Stimulated activated CD4-positive, alpha-beta T cell treated with anti-CD3 and anti-CD28 coated beads, Interleukin-15, amount 100 ng/mL, for 1 hour (primary cell): ENCODE measurements around the gene PDE6H.

Experiments
- DNase-seq, 2 donors: peaks; one replicate each; pipeline ENCODE4 v3.0.0-alpha.2; 2020; ENCODE audit warnings: low read depth in 1 of 2, low spot score in 1 of 2

The PDE6H gene

DNA sequence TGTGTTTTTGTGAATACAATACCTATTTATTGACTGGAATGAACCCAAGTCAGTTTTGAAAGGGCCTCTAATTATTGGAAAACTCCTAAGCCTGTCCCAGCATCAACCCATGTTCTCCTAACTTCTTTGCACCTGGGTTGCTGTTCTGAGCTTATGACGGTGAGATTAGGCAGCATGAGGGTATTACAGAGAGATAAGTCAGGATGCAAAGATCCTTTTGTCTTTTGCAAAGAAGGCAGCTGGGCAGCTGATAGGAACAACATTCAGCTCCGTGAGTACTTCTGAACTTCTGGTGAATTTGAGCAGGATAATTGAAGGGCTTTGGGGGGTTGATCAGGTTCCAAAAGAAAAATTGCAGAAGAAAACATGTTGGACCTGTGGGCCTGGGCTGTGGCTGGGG is at the start of gene PDE6H:
TSS of gene PDE6H (plus strand) at position 227 of the 400 bp plus-strand sequence. CDS start 4,971 bp downstream, outside the sequence.
- DNase-seq: no peak

DNA sequence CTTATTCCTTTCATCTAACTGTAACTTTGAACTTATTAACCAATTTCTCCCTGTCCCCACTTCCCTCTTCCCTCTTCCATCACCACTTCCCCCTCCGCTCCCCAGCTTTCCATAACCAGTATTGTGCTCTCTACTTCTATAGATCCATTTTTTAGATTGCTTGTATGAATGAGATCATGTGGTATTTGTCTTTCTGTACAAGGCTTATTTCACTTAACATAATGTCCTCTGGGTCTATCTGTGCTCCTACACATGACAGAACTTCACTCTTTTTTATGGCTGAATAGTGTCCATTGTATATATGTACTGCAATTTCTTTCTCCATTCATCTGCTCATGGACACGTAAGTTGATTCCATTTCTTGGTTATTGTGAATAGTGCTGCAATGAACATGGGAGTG is 48.9 kb upstream of the PDE6H start:
- no peak for DNase-seq

DNA sequence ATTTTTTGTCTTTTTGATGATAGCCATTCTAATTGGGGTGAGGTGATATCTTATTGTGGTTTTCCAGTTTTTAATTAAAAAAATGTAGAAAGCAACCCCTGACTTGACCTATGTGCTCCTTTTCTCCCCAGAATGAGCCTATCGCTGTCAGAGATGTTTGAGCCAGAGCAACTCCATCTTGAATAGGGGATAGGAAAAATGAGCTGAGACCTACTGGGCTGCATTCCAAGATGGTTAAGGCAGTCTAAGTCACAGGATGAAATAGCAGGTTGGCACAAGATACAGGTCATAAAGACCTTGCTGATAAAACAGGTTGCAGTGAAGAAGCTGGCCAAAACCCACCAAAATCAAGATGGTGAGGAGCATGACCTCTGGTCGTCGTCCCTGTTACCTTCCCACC is 48.3 kb upstream of the PDE6H start:
- no peak for DNase-seq

DNA sequence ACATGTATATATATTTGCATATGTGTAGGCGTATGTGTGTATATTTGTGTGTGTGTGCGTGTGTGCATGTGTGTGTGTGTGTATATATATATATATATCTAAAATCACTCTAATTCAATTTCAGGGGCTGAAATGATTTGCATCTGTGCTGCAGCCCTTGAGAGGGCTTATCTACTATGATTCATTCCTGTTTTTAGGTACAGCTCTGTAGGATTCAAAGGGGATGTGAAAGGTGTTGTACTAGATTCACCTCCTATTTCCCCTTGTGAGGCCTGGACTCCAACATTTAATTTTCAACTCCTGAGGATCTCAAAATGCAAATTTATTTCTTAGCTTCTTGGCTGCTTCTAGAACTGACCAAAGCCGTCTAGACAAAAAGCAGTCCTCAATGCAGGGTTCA is 45.6 kb upstream of the PDE6H start:
- DNase-seq: no peak

DNA sequence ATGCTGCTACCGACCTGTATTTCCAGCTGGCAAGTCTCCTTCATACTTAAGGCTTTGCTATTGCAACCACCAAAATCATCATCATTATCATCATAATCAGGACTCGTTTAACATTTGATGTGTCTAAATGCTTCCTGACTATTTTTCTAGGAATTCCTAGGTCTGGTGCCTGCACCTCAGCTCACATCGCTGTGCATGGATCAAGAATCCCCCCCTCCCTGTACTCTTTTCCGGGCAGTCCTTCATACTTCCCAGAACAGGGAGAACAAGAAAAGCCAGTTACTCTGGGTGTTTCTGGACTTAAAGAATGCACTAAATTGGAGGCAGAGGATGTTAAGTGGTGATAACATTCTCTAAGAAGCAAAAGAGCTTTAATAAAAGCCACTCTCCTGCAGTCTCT is 43.9 kb upstream of the PDE6H start:
- DNase-seq: no peak

DNA sequence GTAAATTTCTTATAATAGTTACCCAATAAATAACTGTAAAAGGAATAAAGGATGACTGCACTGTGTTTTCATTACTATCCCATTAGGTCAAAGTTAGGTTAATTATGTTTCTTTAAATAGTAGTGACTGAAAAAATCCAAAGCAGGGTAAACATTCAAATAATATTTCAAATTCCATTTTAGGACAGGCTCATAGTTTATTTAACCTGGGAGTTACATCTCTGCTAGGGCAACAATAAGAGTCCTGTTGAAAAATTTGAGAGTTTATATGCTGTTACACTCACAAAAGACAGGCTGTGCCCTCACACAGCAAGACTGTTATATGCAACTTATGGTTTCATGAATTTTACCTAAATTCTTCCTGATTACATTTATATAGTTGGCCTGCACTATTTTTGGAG is 42.5 kb upstream of the PDE6H start:
- no peak for DNase-seq

DNA sequence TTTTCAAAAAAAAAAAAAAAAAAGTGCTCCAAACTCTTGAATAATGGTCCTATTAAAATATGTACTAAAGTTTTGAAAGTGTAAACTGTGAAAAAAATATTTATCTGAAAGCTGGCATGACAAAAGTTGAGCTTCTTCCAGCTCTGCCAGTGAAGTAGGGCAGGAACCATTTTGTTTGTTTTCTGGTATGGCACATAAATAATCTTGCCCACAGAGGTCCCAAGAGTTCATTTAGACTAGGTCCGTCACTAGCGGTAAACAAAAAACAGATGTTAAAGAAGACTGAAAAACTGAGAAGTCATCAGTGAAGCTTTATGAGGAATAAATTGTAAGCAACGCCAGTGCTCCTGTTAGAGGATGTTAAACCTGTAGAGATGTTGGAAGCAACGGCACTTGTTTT is 41.5 kb upstream of the PDE6H start:
- DNase-seq: no peak

DNA sequence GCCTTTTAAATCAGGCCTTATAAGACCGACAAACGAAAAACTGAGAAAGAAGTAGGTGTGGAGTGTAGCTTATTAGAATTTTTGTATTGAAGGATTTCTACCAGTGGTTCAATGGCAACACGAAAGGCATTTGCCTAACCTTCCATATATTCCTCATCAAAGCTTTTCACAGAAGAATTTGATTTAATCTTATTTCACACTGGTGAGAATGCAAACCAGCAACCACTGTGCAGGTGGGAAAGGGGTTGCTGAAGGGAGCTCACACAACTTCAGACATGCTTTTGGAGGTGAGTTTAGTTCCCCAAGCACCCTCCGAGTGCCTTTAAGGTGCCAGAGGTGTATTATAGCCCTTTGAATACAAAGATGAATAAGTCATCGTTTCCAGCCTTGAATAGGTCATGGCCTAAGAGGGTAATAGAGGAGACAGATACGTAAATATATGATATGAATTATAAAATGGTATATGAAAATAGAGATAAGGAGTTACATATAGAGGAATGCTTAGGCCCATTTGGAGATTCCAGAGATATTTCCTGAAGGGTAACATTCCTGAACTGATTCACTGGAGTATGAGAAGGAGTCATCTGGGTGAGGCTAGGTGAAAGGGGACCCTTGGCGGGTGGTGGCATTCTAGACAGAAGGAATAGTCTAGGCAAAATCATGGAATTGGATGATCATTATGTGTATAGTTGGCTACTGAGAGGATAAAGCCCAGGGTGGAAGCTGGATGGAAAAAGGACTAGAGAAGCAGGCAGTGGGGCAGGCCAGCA is 40.9 kb upstream of the PDE6H start:
- no peak for DNase-seq

DNA sequence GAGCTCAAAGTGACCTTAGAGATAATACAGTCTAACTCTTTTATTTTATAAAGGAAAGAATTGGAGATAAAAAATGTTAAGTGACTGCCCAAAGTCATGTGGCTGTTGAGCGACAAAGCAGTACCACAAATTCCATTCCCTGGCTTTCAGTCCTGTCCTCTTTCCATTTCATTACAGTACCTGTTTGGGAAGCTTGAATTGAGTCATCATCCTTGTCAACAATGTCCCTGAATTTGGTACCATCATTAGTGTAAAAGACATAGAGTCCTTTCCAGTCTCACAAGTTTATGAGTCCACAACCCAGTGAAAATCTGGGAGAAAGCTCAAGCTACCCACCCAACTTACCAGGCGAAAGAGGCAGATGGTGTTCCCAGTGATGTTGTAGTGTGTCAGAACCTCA is 38.3 kb upstream of the PDE6H start:
- DNase-seq: no peak

DNA sequence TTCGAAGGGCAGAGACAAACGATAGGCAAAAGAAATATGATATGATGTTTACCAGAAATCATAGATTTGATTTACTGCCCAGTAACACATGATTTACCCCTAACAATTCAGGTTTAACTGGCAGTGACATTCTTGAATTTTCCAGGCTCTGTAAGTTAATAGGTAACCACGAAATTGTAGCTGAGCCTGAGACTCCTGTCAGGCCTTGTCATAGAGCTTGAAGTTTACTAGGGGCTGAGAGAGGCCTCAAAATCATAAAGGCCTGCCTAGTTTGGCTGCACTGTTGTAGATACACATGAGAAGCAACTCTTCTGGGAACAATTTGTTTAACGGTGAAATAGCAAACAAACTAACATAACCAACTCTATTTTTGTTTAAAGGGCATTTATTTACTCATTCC is 37.8 kb upstream of the PDE6H start:
- no peak for DNase-seq

DNA sequence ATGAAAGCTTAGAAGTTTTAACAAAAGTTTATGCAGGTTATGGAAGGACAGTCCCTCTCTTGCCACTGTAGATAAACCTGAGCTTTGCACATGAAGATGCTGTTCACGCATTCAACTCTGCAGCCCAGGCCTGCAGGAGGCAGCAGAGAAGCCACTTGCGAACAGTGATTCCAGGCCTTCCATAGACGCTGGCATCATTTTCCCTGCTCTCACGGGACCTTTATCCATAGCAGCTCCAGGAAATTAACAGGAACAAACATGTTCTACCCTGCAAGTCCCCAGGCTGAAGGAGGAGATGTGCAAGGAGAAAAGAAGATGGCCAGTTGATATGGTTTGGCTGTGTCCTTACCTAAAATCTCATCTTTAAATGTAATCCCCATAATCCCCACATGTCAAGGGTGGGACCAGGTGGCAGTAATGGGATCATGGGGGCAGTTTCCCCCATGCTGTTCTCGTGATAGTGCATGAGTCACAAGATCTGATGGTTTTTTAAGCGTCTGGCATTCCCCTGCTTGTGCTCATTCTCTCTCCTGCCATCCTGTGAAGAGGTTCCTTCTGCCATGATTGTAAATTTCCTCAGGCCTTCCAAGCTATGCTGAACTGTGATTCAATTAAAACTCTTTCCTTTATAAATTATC is 36.5 kb upstream of the PDE6H start:
- DNase-seq: no peak

DNA sequence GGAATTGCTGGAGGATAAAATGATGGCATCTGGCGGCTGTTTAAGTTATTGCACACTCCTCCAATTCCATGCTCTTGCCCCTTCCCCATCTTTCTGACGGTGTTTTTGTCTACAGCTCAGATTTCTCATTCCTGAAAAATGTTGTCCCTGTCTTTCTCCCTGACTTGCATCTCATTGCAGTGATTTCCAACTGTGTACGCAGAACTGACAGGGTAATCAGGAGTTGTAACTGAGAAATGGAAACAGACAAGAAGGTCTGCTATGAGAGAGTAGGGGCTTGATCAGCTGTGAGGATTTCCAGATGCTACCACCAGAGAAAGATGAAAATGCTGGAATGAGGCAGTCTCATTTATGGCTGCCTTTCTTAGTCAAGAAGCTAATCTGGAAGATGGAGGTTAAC is 35.8 kb upstream of the PDE6H start:
- DNase-seq: no peak

DNA sequence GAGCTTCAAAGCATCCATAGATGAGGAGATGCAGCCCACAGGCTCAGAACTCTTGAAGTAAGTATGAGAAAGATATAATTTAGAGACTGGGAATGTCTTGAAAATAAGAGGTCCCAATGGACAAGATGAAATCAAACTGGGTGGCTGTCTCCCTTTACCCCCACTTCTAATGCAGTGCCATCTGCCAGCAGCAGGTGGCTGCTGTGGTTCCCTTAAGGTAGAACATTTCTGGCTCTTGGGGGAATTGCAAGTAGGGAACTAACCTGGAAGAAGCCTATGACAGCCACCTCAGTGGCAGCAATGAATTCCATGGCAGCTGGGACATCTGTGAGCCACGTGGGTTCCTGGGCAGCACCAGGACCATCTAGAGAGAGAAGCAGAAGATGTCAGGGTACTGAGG is 35.2 kb upstream of the PDE6H start:
- no peak for DNase-seq

DNA sequence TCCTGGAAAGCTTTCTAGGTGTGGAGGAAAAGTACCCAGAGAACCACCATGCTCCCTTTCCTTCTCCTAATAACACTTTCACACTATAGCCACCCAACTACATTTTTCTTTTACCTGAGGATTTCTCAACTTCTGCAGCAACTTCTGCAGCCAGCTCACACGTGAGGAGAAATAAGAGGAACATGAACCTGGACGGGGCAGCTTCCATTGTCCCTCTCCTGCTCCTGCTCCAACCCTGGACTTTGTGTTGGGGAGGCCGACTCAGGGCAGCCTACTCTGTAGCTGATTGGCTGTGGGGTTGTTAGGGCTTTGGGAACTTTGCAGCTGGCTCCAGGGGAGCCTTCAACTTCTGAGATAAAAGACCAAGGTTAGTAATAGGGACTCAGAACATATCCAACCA is 34.5 kb upstream of the PDE6H start, which contains the start of gene ERP27:
TSS of gene ERP27 (minus strand) at position 237 of the 400 bp plus-strand sequence. CDS start at position 208, 29 bp downstream.
- DNase-seq: no peak

DNA sequence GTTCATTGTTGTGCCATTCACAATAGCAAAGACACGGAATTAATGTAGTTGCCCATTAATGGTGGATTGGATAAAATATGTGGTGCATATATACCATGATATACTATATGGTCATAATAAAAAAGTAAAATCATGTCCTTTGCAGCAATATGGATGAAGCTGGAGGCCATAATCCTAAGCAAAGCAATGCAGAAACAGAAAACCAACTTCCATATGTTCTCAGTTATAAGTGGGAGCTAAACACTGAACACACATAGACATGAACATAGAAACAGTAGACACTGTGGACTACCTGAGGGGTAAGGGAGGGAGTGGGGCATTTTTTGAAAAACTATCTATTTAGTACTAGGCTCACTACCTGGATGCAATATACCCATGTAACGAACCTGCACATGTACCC is 31.5 kb upstream of the PDE6H start:
- no peak for DNase-seq

DNA sequence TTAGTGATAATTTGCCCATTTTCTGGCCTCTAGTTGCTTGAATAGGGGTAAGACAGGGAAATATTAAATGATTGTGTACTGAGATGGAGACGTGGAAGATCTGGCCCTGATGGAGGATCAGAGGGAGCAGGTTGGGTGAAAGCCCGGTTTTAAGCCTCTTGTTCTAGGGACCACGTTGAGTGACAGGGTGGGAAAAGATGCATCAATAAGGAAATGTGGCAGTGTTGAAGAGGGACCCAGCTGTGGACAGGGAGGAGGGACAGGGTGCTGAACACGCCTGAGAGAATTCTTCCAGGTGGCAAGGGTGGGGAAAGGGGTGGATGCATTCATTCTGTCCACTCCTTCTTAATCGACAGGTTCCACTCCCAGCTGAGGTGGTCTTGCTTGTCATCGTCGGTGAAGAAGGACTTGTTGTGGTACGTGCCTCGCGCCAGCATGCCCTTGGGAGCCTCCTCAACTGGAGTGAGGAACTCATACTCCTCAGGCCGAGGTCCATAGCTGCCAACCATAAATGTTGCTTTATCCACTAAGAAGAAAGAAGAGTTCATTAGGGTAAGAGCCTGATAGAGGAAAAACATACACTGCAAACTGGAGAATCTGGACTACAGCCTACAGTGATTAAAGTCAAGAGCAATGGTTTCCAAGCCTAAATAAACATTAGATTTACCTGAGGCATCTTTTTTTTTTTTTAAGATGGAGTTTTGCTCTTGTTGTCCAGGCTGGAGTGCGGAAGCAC is 30.5 kb upstream of the PDE6H start:
- DNase-seq: no peak

DNA sequence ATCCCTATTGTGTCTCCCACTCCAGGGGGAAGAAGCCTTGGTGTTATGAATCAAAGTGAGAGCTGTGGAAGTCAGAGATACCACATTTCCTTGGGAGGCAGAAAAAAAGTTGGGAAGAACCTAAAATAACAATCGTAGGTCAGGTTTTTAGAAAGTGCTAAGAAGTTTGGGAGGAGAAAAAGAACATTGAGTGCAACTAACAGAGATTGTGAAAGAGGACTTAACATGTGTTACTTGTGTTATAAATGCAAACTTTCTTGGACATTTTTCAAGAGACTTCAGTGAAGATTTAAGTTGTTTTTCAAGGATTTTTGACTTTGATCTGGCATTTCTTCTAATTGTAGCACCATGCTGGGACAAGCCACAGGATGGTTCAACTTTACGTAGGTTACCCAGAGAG is 26.7 kb upstream of the PDE6H start:
- DNase-seq: no peak

DNA sequence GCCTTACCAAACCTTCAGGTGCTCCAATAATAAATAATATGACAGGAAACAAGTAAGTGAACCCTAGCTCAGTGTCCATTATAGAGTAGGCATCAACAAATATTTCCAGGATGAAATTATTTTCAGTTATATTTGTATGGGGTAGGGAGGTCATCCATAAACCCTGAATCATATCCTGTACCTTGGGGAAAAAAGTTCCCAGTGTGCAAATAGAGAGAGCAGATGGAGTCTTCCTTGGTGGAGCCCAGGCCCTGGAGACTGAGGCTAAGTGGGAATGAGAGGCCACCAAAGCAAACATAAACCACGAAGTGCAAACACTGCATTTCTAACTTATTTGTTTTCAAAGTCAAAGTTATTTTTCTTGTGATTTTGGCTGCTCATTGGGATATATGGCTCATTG is 26.0 kb upstream of the PDE6H start:
- DNase-seq: no peak

DNA sequence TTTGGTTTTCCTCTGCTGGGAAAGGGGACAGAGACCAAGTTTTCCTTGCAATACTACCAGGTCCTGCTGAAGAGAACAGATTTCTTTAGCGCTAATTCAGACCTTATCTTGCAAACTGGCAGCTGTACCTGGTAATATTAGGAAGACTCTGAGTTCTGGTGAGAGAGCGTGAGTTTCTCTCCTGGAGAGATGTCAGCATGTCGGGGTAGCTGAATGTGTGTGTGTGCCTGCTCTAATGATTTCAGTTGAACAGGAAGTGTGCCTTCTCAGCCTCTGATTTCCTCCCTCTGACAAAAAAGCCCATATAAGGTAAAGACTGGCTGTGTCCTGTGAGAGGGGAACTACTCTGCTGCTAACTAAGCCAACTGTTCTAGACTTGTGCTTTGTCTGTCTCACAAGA is 24.2 kb upstream of the PDE6H start:
- no peak for DNase-seq

DNA sequence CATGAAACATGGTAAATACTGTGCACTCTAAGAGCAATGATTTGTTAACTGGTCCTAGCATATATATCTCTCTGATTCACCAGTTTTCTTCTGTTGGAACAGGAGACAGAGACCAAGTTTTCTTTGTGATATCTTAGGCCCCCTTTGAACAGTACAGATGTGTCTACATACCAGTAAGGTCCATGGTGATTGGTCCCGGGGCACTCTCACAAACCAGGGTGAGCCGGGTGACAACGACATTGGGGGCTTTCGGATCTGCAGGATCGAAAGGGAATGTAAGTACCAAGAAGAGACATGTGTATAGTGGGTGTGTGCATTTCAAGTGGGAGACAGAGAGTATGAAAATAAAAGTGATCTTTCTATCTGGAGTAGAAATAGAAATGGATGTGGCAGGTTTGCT is 23.2 kb upstream of the PDE6H start:
- no peak for DNase-seq

DNA sequence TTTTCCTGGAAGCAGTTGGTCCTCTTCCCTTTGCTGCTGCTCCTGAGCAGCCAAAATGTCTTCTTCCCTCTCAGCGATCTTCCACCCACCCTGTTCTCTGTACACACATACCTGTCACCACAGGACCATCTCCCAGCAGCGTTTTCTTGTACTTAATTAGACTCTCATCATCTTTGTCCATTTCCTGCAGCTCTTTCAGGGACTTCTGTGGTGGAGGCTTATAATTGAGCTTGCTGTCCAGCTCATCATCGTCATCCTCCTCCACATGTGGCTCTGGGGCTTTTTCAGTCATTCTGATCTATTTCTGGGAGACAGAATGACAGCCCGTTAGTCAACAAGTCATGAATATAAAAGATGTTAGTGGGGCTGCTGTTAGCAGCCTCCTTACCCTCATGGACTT is 22.4 kb upstream of the PDE6H start:
- DNase-seq: no peak
